SKM-1 (cell line): ENCODE data around the gene MAP4K2.
"Not testable (repeated sequence)": the region's sequence is repeated elsewhere in the genome, so short reads cannot be mapped to it uniquely, and the experiment has no call there.

Experiments used
- DNase-seq: peaks from one replicate; lab custom pipeline; 2025; ENCODE audit not compliant: unreplicated experiment; lab: John Stamatoyannopoulos, UW

MAP4K2 gene

GRCh38 chr11:64838600-64839334 lies 35.8 kb upstream of the MAP4K2 start:
- DNase-seq: no peak

- DNase-seq: no peak
Measured at GRCh38 chr11:64837887-64838351, 34.9 kb upstream of the MAP4K2 start.

- DNase-seq: no peak
Measured at GRCh38 chr11:64836448-64837072, 33.5 kb upstream of the MAP4K2 start.

- no peak for DNase-seq
Measured at GRCh38 chr11:64835616-64836447, 32.8 kb upstream of the MAP4K2 start.

- no peak for DNase-seq
Measured at GRCh38 chr11:64834723-64835615, 32.0 kb upstream of the MAP4K2 start.

GRCh38 chr11:64834031-64834722 lies 31.2 kb upstream of the MAP4K2 start:
- DNase-seq: no peak

GRCh38 chr11:64833509-64833908 lies 30.5 kb upstream of the MAP4K2 start:
- DNase-seq: no peak

GRCh38 chr11:64833198-64833502 lies 30.1 kb upstream of the MAP4K2 start:
- no peak for DNase-seq

- DNase-seq: no peak
Measured at GRCh38 chr11:64832467-64833197, 29.6 kb upstream of the MAP4K2 start.

GRCh38 chr11:64831411-64831891 lies 28.4 kb upstream of the MAP4K2 start:
- DNase-seq: no peak

GRCh38 chr11:64829536-64830251 lies 26.7 kb upstream of the MAP4K2 start:
- no peak for DNase-seq

- no peak for DNase-seq
Measured at GRCh38 chr11:64827451-64827839, 24.4 kb upstream of the MAP4K2 start.

- no peak for DNase-seq
Measured at GRCh38 chr11:64826578-64827450, 23.8 kb upstream of the MAP4K2 start.

- no peak for DNase-seq
Measured at GRCh38 chr11:64826062-64826461, 23.0 kb upstream of the MAP4K2 start.

- no peak for DNase-seq
Measured at GRCh38 chr11:64823568-64824119, 20.6 kb upstream of the MAP4K2 start.

GRCh38 chr11:64817476-64817875 lies 14.5 kb upstream of the MAP4K2 start:
- DNase-seq: no peak

GRCh38 chr11:64815433-64815832 lies 12.4 kb upstream of the MAP4K2 start:
- not testable (repeated sequence) for DNase-seq
